Esophagus squamous epithelium (tissue), 4 donors: ENCODE results near the gene CREB3.

Source experiments
- POLR2A ChIP-seq, 4 donors: fragments of 450-650 bp; IDR thresholded peaks; one replicate each; pipeline ENCODE4 v1.6.1; 2017; ENCODE audit warnings: antibody characterized with exemption in 4 of 4, mild to moderate bottlenecking in 4 of 4, moderate library complexity in 3 of 4
- TF ChIP-seq, protein P1 (sequence below), 6 experiments: fragments of 450-650 bp in 4 of 6; fragments of 200-600 bp in 2 of 6; sonication (generic) in 2 of 6; IDR thresholded peaks; one replicate each; pipeline ENCODE4 v1.5.1; 2016 to 2019; ENCODE audit warnings: antibody characterized with exemption in 6 of 6, mild to moderate bottlenecking in 4 of 6, moderate library complexity in 4 of 6

DNA sequence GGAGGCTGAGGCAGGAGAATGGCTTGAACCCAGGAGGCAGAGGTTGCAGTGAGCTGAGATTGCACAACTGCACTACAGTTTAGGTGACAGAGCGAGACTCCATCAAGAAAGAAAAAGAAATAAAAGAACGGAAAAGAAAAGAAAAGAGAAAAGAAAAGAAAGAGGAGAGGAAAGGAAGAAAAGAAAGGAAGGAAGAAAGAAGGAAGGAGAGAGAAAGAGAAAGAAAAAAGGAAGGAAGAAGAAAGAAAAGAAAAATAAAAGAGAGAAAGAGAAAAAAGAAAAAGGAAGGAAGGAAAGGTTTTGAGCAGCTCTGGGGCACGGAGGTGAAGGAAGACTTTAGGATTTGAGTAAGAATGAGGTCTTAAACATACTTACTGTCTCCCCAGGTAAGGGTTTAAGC, 18.9 kb upstream of the CREB3 start:
- no peak for TF ChIP-seq POLR2A (IDR thresholded peaks at IDR 0.05)
- TF ChIP-seq, protein P1, sequence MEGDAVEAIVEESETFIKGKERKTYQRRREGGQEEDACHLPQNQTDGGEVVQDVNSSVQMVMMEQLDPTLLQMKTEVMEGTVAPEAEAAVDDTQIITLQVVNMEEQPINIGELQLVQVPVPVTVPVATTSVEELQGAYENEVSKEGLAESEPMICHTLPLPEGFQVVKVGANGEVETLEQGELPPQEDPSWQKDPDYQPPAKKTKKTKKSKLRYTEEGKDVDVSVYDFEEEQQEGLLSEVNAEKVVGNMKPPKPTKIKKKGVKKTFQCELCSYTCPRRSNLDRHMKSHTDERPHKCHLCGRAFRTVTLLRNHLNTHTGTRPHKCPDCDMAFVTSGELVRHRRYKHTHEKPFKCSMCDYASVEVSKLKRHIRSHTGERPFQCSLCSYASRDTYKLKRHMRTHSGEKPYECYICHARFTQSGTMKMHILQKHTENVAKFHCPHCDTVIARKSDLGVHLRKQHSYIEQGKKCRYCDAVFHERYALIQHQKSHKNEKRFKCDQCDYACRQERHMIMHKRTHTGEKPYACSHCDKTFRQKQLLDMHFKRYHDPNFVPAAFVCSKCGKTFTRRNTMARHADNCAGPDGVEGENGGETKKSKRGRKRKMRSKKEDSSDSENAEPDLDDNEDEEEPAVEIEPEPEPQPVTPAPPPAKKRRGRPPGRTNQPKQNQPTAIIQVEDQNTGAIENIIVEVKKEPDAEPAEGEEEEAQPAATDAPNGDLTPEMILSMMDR (IDR thresholded peaks at IDR 0.05): no peak
